Measurements from ENCODE around the gene RHOB.
"Not testable (repeated sequence)": the region's sequence is repeated elsewhere in the genome, so short reads cannot be mapped to it uniquely, and the experiment has no call there.

RHOB gene

GRCh38 chr2:20456116-20456571 lies 9.3 kb downstream of the RHOB start:
- DNase-seq = no peak

DNA sequence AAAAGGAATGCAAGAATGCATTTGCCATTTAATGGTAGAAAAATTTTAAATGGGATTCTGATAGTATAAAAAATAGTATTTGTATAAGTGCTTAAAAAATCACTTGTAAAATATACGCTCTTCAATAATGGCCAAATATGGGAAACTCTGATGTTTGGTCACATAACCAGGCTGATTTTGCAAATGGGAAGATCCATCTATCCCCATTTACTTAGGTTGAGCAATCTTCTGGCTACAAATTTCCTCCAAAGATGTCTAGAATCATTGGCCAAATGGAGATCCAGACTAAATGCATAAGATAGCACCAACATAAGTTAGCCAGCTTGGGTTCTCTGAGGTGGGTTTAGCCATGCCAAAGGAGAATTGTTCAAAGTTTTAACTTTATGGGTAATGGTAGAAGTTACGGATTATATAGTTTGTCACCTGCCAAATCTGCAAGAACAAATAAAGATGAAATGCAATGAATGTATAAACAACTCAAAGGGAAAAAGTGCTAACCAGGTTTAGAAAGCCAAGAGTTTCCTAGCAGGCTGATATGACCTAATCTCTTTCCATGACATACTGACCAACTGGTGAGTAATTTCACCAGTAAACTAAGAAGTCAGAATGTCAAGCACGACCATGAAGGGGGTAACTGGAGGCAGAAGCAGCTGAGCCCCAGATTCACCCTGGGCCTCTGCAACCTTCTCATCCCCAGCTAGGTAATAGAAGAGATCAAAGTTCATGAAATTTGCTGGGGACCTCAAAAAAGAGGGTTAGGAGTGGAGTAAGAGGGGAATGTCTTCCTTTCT lies 10.0 kb downstream of the RHOB start:
- DNase-seq = no peak

GRCh38 chr2:20457661-20458630 lies 11.1 kb downstream of the RHOB start:
- DNase-seq = no peak

- not testable (repeated sequence) for DNase-seq
Measured at GRCh38 chr2:20458737-20459484, 12.0 kb downstream of the RHOB start.

- no peak for DNase-seq
Measured at GRCh38 chr2:20465716-20466394, 19.0 kb downstream of the RHOB start.

DNA sequence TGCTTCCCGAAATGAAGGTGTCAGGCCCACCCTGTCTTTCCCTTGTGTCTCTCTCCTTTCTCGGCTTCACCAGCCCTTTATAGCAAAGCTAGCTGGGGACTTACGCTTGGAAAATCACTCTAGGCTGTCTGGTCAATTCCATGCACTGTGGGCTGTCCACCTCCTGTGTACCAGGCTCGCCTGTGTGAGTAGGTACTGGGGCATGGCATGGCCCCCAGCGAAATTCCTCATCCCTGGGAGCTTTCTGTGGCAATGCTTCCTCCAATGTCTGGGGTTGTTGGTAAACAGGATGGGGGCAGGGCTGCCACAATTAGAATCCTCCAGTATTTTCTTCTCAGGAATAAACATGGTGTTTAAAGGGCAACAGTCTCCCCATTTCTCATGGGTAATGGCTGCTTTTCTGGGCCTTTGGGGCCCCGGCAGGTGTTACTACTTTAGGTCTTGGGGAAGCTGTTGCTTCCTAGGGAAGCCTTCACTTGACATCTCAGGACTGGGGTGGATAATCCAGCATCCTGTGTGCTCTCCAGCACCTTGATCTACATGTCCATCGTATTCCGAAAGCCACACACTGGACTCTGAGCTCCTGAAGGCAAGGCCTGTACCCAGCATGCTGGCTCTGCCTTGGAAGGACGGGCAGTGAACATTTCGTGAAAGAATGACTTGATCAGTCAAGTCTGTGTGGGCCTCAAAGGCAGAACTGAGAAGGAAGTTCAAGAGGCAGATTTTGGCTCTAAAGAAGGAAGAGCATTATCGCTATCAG lies 21.1 kb downstream of the RHOB start:
- no peak for DNase-seq

GRCh38 chr2:20468549-20469500 lies 22.0 kb downstream of the RHOB start:
- DNase-seq = no peak

DNA sequence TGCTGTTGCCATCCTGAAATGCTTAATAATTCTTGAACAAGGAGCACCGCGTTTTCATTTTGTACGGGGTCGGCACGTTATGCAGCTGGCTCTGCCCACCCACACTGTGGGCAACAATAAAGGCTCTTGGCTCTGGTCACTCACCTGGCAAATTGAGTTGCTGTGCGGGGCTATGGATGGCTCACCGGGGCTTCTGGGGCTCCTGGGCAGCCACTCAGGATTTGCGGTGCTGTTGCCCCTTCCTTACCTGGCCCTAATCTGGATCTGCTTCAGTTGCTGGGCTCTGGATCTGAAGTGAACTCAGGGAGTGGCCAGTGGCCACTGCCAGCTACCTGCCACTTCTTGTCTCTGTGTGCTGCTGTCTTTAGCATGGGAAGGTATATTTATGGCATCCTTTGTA lies 22.7 kb downstream of the RHOB start:
- no peak for DNase-seq

DNA sequence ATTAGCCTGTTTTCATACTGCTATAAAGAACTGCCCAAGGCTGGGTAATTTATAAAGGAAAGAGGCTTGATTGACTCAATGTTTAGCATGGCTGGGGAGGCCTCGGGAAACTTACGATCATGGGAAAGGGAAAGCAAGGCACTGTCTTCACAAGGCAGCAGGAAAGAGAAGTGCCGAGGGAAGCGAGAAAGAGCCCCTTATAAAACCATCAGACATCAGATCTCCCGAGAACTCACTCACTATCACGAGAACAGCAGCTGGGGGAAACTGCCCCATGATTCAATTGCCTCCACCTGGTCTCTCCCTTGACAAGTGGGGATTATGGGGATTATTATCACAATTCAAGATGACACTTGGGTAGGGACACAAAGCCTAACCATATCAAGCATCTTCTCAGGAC lies 23.3 kb downstream of the RHOB start:
- DNase-seq = no peak

DNA sequence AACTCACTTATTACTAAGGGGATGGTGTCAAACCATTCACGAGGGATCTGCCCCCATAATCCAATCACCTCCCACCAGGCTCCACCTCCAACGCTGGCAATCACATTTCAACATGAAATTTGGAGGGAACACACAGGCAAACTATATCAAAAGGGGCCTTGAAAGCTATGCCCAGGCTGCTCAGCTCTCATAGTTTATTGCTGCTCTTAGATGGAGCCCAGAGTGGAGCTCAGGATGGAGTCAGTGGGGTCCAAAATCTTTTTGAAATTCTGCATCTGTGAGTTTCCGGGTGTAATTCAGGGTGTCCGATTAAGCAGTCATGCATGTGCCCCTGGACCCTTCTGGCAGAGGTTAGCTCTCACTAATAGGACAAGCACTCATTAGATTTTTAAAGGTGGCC lies 24.3 kb downstream of the RHOB start:
- DNase-seq = no peak

- no peak for DNase-seq
Measured at GRCh38 chr2:20471902-20472559, 25.2 kb downstream of the RHOB start.

DNA sequence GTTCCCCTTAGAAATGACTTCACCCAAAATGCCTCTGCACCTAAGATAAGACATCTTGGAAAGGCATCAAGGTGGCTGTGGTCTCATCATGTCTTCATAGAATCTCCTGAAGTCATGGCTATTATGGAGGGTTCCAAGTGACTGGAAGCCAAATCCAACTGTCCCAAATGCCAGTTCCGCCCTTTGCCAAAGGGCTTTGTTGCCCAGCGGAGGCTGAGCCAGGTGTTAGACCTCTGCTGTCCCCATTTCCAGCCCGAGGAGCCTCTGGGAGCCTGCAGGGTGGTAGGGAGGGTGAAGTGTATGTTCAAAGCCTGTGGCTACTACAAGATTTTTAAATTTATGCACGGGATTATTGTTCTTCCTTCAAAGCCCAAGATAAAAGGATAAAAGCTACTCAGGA lies 25.7 kb downstream of the RHOB start:
- DNase-seq = no peak

- no peak for DNase-seq
Measured at GRCh38 chr2:20473128-20473527, 26.3 kb downstream of the RHOB start.

DNA sequence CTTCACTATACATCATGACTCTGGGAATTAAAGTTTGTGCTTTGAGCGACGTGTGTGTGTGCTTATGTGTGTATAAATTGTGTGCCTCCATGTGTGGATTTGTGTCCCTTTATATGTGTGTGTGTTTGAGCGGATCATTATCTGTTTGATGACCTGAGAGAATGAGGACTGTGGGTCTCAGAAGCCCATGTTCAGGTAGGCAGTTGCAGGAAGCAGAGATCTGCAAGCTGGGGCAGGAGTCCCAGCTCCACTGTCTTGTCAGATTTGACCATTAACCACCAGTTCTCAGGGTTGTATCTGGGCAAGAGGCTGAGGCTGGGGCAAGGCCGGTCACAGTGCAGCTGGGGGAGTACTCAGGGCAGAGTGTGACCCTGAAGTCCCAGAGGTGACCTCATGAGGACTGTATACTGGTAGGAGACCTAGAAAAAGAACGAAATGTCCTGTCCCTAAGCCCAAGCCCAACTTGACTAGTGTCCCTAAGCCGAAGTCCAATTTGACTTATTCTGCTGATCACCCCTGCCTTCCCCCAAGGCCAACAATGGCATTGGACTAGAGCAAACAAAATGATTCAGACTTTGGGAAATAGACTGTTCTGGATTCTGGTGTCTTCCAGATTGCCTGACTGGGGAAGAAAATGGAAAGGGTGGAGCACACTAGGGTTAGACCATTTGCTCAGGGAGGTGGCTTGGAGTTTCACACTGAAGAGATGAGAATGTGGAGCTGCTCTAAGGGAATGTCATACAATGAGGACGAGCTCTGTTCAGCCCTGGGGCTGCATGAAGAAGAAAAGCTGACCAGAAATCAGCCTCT lies 28.1 kb downstream of the RHOB start:
- DNase-seq = no peak

DNA sequence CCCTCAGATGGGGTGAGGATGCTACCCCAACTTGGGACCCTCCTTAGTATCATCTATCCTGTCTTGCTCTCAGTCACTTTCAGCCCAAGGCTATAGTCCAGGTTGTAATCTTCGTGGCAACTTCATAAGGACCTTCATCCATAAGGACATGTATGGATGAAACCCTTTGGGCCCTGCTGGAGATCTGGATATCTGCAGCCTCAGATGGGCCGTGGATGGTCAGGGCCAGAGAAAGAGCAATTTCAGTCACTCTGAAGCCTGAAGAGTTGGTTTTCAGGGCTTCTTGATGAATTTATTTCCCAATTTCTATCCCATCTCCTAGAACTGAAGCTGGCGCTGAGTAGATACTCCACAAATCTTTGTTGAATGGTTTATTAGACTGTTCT lies 28.7 kb downstream of the RHOB start:
- no peak for DNase-seq

- DNase-seq = no peak
Measured at GRCh38 chr2:20476481-20476880, 29.6 kb downstream of the RHOB start.

- no peak for DNase-seq
Measured at GRCh38 chr2:20476950-20477349, 30.1 kb downstream of the RHOB start.

DNA sequence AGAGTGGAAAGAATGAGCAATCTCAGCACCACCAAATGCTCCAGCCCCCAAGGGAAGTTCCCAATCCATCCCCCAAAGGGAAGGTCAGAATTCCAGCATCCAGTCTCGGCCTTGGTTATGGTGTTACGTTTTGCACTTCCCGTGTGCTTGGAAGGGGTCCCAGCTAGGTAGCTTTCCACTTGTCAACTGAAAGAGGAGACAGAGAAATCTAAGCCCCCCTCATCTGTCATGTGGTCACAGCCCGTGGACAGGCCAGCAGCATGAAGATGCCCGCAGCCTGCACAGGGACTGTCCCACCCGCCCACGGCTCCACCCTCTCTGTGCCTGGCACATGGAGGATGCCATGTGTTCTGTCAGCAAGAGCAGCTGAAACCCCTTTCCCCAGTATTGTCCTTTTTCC lies 32.1 kb downstream of the RHOB start:
- DNase-seq = no peak

DNA sequence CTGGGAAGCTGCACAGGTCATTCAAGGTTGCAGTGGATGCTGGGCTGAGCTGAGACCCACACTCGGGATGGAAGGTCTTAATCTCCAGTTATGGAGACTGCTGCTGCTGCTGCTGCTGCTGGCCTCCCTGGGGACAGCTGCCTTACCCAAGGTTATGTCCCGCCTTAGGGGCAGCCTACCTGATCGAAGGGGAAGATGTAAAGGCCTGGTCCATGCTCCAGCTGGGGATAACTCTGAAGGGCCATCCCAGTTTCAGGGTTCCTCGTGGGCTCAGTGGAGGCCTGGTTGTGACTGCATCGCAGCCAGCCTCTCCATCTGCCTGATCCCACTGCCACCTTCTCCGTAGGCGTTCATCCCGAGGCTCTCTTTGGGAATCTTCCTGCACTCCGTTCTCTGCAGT lies 33.0 kb downstream of the RHOB start:
- DNase-seq = no peak
